EH (cell line): ENCODE results near the gene CIB4.

ENCODE experiments used
- DNase-seq: peaks from one replicate; pipeline ENCODE4 v3.0.0-alpha.2; 2015; ENCODE audit warnings: low read depth

CIB4 gene

DNA sequence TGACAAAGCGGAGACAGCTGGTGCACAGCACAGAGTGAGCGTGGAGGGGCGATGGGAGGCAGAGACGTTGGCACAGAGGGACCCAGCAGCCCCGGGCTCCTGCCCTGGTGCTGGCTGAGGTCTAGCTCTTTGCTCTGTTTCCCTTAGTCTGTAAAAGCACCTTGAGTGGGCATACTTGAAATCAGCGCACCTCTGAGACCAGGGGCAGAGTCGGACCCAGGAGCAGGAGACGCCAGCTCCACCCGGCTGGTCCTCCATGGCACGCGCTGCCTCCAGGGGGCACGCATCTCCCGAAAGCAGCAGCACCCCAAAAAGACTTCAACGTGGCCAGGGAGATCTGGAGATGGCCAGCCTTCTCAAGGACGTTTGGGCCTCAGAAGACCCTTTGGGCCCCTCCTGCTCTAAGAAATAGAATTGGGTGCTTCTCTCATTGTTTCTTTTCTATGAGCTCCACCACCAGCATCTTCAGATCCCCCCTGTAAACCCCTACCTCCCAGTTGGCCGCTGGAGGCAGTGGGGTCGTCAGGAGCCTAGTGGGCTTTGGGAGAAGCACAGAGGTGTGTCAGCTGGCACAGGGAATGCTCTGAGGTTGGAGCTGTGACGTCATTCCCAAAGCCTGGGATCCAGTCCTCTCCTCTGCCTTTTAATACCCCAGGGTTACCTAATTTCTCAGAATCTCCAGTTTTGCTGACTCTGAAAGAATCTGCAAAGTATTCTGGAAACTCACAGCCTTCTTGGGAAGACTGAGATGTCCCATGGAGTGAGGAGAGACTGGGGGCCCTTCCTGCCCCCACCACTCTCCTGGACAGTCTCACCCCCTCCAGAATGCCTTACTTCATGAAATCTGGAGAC lies 58.9 kb downstream of the CIB4 start:
- DNase-seq = no peak

GRCh38 chr2:26581266-26581990 lies 59.7 kb downstream of the CIB4 start:
- no peak for DNase-seq

DNA sequence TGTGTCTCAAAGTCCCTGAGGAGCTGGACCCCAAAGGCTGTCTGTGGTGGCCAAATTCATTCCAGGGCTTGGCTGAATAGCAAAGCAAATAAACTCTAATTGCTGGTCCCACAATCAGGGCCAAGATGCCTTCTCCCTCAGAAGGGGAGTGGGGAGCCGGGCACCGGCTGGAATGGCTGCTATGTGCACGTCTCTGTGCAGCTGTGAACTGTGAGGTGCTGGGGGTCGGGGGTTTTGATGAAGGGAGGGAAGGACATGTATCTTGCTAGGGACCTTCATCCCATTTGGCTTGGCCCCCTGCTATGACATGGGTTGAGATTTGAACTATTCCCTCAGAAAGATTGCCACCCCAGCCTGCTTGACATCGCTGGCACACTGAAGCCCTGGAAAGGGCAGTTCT lies 60.4 kb downstream of the CIB4 start:
- DNase-seq = no peak

DNA sequence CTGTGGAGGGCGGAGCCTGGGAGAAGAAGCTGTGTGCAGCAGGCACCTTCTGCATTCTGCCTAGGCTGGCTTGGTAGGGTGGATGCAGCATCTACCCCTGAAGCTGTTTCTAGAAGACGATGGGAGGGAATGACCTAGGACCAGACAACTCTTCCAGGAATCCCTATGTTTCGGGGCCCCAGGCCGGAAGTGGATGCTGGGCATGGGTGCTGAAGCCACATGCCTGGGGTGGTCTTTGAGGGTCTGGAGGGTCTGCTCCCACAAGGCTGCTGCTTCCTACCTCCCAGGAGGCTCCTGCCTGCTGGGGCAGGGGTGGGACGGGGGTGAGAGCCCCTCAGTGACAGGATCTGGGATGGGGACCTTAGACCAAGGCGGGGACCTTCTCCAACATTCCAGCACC lies 61.0 kb downstream of the CIB4 start:
- DNase-seq = no peak

GRCh38 chr2:26579723-26580040 lies 61.5 kb downstream of the CIB4 start:
- DNase-seq = no peak

DNA sequence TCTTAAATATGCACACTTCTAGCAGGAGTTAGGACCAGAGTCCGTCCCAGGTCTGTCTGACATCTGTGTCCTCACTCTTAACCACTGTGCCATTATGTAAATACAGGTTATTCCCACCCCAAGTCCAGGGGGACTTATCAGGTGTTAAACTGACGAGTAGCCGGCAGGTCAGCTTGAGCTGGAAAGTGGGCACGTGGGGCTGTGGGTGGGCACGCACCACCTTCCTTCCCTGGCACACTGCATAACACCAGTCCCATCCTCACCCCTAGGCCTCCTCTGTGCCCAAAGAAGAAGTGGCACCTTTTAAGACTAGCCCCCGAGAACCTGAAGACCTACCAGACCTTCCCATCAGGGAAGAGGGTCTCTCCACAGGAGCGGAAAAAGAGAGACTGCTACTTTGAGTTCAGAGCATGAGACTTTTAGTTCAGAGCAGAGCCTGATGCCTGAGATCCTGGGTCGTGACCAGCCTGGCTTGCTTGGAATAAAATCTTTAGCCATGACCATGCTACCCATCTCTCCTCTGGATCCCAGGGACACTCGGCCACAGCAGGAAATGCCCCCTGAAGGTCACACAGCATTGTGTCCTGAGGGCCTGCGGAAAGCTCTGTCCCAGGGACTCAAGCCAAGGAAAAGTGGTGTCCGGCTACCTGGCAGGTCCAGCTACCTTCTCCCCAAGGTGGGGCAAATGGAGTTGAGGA lies 62.0 kb downstream of the CIB4 start:
- DNase-seq = no peak

GRCh38 chr2:26578581-26578980 lies 62.6 kb downstream of the CIB4 start:
- DNase-seq = no peak

GRCh38 chr2:26578113-26578458 lies 63.1 kb downstream of the CIB4 start:
- no peak for DNase-seq

GRCh38 chr2:26577442-26578112 lies 63.6 kb downstream of the CIB4 start:
- peak; percentile 69 for DNase-seq

DNA sequence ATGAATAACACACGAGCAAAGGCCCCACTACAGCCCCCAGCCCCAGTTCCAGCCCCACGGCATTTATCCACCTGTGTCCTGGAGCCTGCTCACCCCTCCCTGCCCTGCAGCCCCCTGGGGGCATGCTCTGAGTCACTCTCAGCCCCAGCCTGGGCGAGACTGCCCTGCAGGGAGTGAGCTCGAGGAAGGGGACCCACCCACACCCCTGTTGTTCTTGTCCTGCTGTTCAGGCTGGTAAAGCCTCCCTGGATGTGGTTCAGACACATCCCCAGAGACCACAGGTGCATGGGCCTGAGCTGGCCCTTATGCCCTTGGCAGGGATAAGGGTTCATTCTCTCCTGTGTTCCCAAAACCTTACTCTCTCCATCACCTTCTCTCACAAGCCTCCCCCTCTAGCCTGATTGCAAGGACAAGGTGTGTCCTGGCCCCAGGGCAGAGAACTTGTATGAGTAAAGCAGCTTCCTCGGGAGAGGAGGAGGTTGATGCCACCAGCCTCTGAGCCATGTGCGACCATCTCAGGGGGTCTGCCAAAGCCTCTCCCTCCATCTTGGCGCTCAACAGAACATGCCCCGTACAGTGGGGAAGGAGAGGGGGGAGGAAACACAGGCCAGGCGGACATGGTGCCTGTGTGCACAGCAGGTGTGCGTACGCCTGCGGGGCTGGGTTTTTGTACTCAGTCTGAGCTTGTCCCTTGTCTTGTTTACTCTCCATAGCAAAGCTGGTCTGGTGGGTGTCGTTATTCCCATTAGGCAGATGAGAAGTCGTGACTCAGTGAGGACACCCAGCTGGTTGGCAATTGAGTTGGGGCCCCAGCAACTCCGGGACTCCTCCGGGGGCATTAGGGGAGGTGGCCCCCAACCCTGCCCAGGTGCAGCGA lies 64.4 kb downstream of the CIB4 start:
- no peak for DNase-seq

DNA sequence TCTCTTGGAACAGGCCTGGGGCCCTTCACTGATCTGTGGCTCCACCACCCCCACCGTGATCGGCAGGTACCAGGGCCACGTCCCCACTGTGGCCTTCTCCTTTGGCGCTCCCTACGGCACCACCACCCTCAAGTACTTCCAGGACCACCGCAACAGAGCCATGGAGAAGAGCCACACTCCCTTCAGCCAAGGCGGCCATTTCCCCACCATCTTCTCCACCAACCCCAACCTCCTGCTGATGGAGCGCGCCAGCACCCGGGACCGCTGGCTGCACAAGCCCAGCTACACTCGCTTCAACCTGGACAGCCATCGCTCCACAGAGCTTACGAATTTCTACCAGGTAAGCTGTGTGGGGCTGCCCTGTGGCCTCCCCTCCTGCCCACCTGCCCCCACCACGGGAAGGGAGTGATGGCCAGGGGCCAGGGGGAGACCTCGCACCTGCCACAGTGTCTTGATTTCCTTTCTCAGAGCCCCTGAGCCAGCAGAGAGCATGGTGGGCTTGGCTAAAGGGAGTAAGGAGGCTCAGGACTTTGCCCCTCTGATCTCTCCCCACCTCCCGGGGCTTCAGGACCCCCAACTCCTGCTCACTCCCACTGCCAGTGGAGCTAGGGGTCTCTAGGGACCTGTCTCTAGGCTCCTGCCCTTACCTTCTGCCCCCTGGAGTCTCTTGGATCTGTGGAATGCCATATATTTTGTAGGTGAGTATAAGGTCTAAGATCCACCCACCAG lies 65.2 kb downstream of the CIB4 start:
- no peak for DNase-seq

DNA sequence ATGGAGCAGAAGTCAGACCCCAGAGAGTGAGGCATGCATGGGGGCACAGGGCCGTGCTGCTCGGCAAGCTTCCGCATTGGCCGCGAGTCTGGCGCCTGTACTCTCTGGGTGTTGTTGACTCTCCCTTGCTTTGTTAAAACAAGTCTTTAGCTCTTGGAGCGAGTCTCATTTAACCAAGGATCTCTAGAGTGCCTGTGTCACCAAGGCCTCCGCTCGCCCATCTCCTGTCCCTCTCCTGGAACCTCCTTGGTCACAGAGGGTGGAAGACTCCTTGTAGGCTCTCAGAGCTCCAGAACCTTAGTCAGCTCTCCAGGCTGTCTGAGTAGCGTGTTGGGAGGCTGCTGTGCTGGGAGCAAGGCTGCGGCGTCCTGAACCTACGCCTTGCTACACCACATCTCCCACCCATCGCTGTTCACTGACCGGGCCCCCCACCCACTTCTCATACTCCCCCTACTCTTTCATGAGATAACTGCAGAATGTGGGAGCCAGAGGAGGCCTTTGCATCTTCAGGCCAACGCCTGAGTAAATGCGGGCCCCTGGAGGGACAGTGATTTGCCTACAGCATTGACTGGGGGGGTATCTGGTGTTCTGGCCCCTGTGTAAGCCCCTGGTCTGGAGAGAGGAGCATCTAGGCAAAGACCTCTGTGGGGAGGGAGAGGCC lies 66.1 kb downstream of the CIB4 start:
- DNase-seq = no peak

GRCh38 chr2:26574066-26574899 lies 66.9 kb downstream of the CIB4 start:
- no peak for DNase-seq

DNA sequence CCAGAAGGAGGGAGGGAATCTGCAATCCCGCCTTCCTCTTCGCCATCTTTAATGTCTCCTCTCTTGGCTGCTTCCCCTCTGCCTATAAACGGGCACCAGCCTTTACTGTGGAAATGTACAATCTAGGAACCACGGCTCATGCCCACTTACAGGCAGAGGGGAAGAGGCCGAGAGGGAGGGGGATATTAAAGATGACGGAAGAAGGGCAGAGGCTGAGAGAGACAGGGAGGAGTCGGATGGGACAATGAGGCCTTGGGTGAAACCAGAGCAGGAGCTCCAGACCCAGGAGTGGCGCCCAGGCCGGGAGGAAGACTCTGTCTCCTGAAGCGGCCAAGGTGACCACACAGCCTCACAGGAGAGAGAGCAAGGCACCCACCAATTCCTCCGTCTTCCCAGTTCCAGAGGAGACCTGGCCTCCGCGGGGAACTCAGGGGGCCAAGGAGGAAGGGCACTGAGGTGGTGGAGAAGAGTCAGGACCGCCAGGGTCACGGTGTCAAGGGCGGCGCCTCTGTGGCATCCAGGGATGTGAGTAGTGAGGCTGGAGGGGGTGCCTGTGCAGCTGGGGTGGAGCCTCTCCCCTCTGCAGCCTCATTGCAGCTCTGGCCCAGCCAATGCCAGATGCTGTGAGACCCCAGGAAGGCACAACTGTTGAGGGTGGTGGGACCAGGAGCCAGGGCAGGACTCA lies 67.8 kb downstream of the CIB4 start:
- no peak for DNase-seq

DNA sequence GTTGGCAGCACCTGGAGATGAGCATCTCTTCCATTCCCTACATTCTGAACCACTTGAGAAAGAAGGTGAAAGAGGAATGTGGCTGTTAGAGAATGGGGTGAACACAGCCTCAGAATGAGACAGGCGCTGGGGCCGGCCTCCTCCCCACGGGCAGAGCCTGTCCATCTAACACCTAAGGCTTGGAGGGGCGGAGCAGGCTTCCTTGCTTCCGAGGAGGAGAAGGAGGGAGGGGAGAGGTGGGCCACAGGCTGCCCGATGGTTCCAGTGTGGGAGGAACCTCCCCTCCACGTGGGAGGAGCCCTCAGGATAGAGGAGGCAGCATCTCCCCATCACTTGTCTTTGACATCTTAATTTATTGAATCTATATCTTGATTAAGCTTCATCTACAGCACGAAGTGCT lies 68.6 kb downstream of the CIB4 start:
- no peak for DNase-seq

DNA sequence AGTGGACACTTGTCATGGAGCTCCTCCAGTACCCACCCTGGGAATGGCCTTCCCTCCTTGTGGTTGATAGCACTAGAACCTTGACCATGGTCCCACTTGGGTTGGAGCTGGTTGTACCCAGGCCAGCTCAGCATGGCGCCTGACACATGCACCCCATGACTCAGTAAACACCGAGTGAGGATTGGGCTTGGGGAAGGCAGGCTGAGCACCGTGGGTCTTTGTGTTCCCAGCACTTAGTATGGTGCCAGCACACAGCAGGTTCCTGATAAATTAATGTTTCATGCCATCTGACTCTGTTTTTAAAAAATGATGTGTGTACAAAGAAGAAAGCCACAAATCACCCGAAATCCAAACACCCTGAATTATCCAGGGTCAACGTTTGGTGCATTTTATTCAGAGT lies 69.8 kb downstream of the CIB4 start:
- no peak for DNase-seq

- no peak for DNase-seq
Observed at GRCh38 chr2:26570083-26570430, 71.1 kb downstream of the CIB4 start.

DNA sequence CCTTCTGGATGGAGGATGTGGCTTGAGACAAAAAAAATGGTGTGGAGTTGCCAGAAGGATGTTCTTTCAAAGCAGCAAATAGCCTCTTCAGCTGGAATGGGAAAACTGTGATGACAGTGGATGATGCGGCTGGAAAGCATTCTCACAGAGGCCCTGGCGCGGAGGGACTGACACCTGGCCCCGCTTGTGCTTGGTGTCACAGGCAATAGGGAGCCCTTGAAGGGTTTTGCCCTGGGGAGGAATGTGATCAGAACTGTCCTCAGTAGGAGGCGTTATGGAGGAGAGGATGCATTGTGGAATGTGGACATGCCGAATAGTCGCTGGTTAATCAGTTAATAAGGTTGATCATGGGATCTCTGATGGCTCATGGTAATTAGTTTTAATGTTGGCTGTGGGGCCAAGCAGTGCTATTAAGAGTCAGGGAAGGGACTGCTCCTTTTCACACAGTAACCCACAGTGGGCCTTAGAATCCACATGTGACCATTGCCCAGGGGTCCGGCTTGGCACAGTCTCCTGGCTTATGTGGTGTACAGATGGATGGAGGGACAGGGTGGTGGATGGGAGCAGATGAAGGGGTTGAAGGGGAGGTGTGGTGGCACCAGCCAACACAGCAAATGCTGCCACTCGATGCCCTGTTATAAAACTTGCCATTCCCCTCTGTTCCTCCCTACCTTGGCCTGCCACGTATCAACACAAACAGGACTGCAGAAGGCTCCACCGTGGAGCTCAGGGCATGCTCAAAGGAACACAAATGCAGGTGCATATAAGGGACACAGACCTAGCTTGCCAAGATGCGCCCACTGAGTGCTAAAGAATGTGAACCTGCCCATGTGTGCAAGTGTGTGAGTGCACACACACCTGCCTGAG lies 71.7 kb downstream of the CIB4 start:
- no peak for DNase-seq
